Measurements from ENCODE around the gene TRNAU1AP.
"Not testable (repeated sequence)": the region's sequence is repeated elsewhere in the genome, so short reads cannot be mapped to it uniquely, and the experiment has no call there.

TRNAU1AP gene

DNA sequence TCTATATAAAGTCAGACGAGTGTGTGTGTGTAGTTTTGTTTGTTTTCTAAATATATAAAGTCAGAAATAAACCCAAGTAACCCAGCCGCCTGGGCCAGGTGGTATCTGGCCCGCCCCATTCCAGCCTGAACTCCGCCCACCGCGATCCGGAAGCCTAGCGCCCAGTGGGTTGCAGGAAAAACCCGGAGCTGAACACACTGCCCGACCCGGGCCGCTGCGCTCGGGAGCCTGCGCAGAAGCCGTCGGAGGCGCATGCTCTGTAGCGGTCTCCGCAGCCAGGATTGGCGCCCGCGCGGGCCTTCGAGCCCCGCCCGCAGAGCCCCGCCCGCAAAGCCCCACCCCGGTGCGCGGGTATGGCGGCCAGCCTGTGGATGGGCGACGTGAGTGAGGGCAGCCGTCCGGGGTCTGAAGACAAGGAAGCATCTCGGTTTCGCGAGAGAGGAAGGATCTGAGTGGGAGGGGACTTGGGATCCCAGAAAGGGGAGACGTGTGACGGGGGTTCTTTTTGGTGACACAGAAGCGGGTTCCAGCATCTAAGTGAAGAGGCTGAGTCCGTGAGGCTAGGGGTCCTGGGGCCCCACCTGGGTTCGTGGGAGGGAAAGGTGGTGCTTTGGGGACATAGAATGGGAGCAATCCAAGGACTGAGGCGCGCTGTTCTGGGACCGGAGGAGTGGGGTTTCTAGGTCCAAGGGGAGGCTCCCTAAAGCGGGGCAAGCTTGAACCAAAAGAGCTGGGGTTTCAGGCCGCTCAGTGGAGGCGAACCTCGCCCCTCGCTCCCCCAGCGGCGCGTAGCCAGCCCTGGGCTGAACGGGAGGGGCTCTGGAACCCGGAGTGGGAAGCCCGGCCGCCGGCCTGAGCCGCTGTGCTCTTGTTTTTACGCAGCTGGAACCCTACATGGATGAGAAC is at the start of gene TRNAU1AP:
Gene TRNAU1AP, plus strand, starts transcription at position 328 of the 906 bp plus-strand sequence. Its CDS starts 26 bp downstream, at position 354.
- peak; percentile 95 for DNase-seq

DNA sequence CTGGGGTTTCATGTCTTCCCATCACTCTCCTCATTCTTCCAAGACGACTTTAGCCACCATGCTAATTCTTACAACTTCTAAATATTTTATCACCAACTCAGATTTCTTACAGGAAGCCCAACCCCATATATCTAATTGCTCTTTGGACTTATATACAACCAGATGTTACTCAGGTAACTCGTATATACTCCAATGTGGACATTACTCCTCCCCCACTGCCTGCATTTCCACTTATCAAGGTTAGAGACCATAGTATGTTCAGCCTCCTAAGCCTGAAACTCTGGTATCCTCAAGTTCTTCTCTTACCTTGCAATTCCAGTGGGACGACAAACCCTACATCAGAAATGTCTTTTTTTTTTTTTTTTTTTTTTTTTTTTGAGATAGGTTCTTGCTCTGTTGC is 49.8 kb upstream of the TRNAU1AP start:
- DNase-seq, result no peak

GRCh38 chr1:28505406-28506187 is 47.3 kb upstream of the TRNAU1AP start, which contains the start of gene RCC1:
Gene RCC1 (plus strand): TSS chr1:28506043. CDS start chr1:28529867, 23,824 bp downstream.
- DNase-seq, result peak; percentile 98

GRCh38 chr1:28506907-28507246 is 46.0 kb upstream of the TRNAU1AP start:
- DNase-seq, result no peak

DNA sequence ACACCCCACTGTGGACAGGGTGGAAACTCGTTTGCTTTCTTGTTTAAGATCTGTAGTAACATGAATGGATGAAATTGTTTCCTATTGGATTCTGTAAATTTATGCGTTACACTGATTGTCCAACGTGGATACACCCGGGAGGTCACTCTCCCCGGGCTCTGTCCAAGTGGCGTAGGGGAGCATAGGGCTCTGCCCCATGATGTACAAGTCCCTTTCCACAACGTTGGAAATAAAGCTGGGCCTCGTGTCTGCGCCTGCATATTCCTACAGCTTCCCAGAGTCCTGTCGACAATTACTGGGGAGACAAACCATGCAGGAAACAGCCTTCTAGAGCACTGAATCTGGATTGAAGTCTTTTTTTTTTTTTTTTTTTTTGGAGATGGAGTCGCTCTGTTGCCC is 45.6 kb upstream of the TRNAU1AP start:
- DNase-seq, result no peak

DNA sequence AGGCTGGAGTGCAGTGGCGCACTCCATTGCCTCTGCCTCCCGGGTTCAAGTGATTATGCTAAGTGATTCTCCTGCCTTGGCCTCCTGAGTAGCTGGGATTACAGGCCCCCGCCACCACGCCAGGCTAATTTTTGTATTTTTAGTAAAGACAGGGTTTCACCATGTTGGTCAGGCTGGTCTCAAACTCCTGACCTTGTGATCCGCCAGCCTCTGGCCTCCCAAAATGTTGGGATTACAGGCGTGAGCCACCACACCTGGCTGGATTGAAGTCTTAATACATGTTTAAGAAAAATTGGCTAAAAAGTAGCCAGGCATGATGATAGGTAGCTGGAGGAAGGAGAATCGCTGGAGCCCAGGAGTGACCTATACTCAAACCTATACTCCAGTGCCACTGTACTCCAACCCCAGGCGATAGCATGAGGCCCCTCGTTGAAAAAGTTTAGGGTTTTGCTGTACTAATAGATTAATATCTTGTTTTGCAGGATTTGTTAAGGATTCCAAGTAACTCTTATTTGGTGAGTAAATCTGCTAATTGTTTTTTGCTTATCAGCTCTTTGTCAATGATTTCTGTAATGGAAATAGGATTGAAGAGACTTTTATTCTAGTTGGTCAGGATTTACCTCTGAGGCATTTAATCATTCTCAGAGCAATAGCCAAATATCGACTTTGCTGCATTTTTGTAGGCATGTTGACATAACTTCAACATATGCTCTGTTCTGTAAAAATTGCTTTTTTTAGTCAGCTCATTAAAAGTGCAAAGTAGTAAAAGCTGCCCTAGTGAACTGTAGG is 45.0 kb upstream of the TRNAU1AP start:
- DNase-seq, result no peak

DNA sequence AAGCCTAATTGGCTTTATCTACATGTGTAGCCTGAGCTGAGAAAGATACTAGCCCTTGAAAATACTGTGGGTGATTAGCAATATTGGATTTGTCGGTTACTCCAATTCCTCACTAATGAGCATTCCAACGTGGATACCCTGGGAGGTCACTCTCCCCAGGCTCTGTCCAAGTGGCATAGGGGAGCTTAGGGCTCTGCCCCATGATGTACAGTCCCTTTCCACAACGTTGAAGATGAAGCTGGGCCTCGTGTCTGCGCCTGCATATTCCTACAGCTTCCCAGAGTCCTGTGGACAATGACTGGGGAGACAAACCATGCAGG is 44.5 kb upstream of the TRNAU1AP start:
- no peak for DNase-seq

GRCh38 chr1:28509705-28510272 is 43.1 kb upstream of the TRNAU1AP start:
- DNase-seq, result no peak

- no peak for DNase-seq
These were observed 42.5 kb upstream of the TRNAU1AP start for GRCh38 chr1:28510273-28510969.

DNA sequence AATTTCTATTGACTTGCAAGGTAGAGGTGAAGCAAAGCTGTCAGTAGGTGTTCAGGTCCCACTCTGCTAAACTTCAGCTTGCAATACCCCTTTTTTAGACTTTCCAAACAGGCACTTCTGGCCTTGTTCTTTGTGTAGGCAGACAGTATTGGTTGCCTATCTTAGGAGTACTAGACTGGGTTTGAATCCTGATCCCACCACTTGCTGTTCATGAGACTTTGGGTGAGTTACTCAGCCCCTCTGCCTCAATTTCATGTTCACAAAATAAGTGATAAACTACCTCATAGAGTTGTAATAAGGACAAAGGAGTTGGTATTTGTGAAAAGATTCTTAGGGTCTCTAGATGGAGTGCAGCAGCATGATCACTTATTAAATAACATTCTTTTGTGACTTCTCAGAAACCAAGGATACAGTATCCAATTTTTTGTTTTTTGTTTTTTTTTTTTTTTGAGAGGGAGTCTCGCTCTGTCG is 41.9 kb upstream of the TRNAU1AP start:
- no peak for DNase-seq

DNA sequence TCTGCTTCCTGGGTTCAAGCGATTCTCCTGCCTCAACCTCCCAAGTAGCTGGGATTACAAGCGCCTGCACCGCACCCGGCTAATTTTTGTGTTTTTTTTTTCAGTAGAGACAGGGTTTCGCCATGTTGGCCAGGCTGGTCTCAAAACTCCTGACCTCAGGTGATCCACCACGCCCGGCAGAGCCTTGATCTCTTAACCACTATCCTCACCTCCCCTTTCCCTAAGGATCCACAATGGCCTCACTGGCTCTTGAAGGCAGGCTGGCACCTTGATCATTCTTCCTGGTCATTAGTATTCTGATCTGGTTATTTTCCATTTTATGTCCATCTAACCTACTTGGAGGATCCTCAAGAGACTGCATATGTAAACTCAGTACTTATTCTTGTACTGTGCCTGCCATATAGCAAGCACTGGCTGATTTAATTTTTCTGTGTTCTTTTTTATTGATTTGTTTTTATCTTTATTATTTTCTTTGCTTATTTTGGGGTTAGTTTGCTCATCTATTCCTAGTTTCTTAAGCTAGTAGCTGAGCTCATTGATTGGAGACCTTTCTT is 40.8 kb upstream of the TRNAU1AP start:
- no peak for DNase-seq

- DNase-seq, result not testable (repeated sequence)
These were observed 38.4 kb upstream of the TRNAU1AP start for GRCh38 chr1:28514445-28514933.

DNA sequence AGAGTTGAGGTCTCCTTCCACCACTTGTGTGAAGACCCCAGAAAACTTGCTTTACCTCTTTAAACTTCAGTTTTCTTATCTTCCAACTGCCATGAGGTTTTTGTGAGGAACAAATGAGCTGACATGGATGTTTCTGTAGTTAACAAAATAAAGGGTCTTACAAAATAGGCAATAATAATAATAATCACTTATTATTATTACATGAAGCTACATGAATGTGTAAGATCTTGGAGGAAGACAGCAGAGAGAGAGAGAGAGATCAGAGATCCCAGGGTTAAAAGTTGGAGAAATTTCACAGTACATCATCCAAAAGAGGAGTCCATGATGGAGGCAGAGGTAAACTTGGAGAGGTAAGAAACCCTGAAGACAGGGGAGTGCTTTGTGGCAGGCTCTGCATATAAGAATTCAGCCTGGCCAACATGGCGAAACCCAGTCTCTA is 36.3 kb upstream of the TRNAU1AP start:
- DNase-seq, result no peak

DNA sequence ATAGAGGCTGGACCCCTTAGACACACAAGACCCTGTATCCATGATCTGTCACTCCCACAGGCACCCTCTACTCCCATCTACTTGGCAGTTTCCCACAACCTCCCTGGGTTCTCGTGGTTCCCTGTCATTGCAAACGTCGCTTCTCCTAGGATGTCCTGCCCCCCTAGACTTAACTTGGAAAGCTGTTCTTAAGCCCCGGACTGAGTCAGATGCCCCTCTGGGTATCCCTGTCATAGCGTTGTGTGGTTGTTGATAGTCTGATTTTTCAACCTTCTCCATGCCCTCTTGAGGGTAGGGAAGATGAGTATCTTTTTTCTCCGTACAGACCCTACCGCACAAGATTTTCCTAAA is 35.3 kb upstream of the TRNAU1AP start:
- DNase-seq, result no peak

DNA sequence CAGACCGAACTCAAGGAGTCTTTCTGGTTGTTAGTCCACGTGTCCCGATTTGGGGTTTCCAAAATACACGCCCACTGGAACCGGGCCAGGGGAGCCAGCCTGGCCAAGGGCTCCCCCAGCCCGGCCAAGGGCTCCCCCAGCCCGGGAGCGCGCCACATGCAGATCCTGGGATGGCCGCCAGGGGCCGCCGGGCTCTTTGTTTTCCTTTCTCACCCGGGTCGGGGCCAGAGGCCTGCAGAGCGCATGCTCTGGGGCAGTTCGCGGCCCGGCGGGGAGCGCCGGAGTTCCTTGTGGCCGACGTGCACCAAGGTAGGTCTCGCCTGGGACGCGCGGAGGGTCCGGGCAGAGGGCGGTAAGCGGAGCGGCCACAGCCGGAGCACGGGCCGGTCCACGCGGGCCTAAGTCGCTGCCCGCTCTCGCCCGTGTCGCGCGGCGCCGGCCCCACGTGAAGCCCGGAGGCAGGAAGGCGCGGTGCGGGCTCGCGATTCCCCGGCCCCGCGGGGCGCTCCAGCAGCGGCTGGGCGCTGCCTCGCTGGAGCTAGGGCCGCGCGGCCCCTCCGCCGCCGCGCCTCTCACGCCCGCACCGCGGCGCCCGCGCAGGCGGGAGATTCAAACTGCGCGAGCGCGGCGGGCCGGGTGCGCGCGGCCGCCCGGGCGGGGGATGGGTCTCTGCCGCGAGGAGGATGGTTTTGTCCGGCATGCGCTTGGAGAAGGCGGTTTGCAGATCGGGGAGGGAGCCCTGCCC is 34.7 kb upstream of the TRNAU1AP start:
- DNase-seq, result peak; percentile 88

GRCh38 chr1:28518745-28519341 is 34.0 kb upstream of the TRNAU1AP start:
- DNase-seq, result no peak

DNA sequence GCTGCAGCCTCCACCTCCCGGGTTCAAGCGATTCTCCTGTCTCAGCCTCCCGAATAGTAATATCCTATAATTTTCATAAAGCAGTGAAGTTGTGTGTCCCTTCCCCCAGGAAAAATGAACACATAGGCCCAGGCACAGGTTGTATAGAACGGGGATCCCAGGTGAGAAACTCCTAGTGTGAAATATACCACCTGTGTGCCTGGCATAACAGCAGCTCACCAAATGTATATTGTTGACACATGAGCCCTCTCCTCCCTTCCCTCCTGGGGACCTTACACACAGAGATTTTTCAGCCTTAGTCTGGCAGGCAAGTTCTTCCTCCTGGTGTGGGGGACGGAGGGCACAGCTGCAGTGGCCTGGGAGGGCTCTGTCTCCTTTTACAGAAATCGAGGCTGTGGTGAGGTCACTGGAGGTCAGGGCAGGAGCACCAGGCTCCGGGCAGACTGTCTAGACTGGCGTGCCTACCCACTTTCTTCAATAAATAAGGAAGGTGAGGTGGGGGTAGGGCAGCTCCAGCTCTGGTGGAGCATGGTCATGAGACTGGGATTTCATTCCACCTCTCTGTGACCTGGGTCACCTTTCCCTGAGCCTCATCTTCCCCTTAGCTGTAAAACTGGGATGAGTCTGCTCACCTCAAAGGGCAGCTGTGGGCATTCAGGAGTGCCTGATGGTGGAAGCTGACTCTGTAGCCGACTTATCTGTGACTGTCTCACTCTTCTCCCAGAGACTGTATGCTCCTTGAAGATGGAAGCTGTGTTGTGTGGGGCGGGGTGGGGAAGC is 32.7 kb upstream of the TRNAU1AP start:
- DNase-seq, result no peak

- DNase-seq, result not testable (repeated sequence)
These were observed 32.1 kb upstream of the TRNAU1AP start for GRCh38 chr1:28520796-28521195.

DNA sequence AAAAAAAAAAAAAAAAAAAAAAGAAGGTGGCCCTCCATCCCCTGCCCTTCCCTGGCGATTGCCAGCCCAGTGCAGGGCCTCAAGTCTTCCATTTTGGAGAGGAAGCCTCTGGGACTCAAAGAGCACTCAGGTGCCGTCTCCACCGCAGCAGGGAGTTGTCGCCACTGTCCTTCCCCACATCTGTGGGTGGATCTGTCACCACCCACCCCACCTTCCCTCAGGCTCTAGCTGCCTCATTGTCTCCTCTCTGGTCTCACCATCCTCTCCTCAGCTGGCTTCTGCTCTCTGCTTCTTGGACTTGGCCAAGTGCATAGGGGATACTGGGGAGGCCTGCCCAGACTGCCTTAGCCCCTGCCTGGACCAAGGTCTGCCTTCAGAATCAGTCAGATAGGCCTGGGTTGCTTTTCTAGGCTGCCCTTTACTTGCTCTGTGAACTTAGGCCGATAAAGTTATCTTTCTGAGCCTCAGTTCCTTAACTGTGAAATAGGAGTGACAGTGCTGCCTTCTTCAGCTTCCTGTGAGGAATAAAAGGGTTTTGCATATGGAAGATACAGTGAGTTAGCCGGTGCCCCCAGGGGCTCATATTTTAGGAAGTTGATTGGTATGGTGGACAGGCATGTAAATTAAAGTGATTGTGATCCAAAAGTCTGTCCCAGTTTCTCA is 31.3 kb upstream of the TRNAU1AP start:
- DNase-seq, result no peak

Data from DMS79 (cell line).